SK-N-MC (cell line): ENCODE results near the gene COQ5.

ENCODE experiments used
- EZH2 ChIP-seq: fragments of 200-600 bp; sonication (generic); IDR thresholded peaks from one replicate; pipeline ENCODE4 v1.6.1; 2017; ENCODE audit warnings: antibody characterized with exemption
- POLR2AphosphoS5 ChIP-seq: IDR thresholded peaks from 2 replicates; pipeline ENCODE4 v1.6.1; 2012; ENCODE audit warnings: mild to moderate bottlenecking, low read depth, low read length, borderline replicate concordance

GRCh38 chr12:120495186-120495730 is 33.7 kb downstream of the COQ5 start:
- TF ChIP-seq POLR2AphosphoS5 (no peak), EZH2 (no peak)
